A673 (cell line): ENCODE results near the gene PIK3R6. TPM values are rescaled to one million over a fixed set of nuclear protein-coding genes. Genes with fewer than 3 reads are reported as not detected.
A peak's percentile ranks its signal among the peaks of the same experiment; 100 is the strongest.

Experiments
- BruUV-seq: library from RNA; stranded (reverse); fragments of 400-500 nt; replicated peaks from 2 replicates; lab custom pipeline; 2021; lab: Mats Ljungman, UMichigan
- CTCF ChIA-PET: fragments of 300-600 bp; sonication (Branson Sonifier 250); formaldehyde crosslinking; loops from one replicate; lab custom pipeline; 2022; ENCODE audit warnings: antibody characterized with exemption; lab: Charles Lee
- POLR2A ChIA-PET: fragments of 300-600 bp; sonication (Branson Sonifier 250); formaldehyde crosslinking; loops from one replicate; lab custom pipeline; 2022; ENCODE audit warnings: antibody characterized with exemption; ENCODE audit not compliant: low non-redundant PET; lab: Charles Lee
- DNase-seq: peaks from one replicate; pipeline ENCODE4 v3.0.0-alpha.2; 2015; ENCODE audit warnings: low spot score
- H3K27ac ChIP-seq: fragments of 200-600 bp; sonication (generic); 2 replicates; pipeline ENCODE4 v1.5.1; 2016; ENCODE audit warnings: mixed run types, low read depth, mild to moderate bottlenecking, mixed read lengths, antibody characterized with exemption, low read length; ENCODE audit not compliant: poor library complexity, severe bottlenecking
- H3K27me3 ChIP-seq: fragments of 200-600 bp; sonication (generic); replicated peaks from 2 replicates; pipeline ENCODE4 v1.6.1; 2017; ENCODE audit warnings: mixed run types, low read depth, mild to moderate bottlenecking, mixed read lengths, antibody characterized with exemption, low read length; ENCODE audit not compliant: insufficient read depth, poor library complexity
- H3K36me3 ChIP-seq: fragments of 200-600 bp; sonication (generic); 2 replicates; pipeline ENCODE4 v1.6.1; 2016; ENCODE audit warnings: mixed run types, mild to moderate bottlenecking, mixed read lengths, antibody characterized with exemption, low read length; ENCODE audit not compliant: insufficient read depth, poor library complexity, severe bottlenecking
- H3K4me1 ChIP-seq: fragments of 200-600 bp; sonication (generic); 2 replicates; pipeline ENCODE4 v1.6.1; 2017; ENCODE audit warnings: mixed run types, mild to moderate bottlenecking, mixed read lengths, antibody characterized with exemption, low read length; ENCODE audit not compliant: insufficient read depth, poor library complexity, severe bottlenecking
- H3K4me3 ChIP-seq: fragments of 200-600 bp; sonication (generic); 2 replicates; pipeline ENCODE4 v1.5.1; 2016; ENCODE audit warnings: low read depth, mixed run types, mild to moderate bottlenecking, mixed read lengths, low read length; ENCODE audit not compliant: poor library complexity, severe bottlenecking
- H3K9me3 ChIP-seq: fragments of 200-600 bp; sonication (generic); 2 replicates; pipeline ENCODE4 v1.6.1; 2016; ENCODE audit warnings: mixed run types, low read depth, mild to moderate bottlenecking, mixed read lengths, antibody characterized with exemption, low read length; ENCODE audit not compliant: poor library complexity, severe bottlenecking
- EZH2 ChIP-seq: fragments of 200-600 bp; sonication (generic); IDR thresholded peaks from 2 replicates; pipeline ENCODE4 v1.6.1; 2017; ENCODE audit warnings: borderline replicate concordance, low read depth, mild to moderate bottlenecking, mixed read lengths, antibody characterized with exemption, low read length; ENCODE audit not compliant: poor library complexity, severe bottlenecking
- intact Hi-C: fragments of 100-400 bp; cut with micrococcal nuclease; formaldehyde crosslinking; loops from one replicate; pipeline ENCODE4 v1.10.0; 2022; ENCODE audit not compliant: unreplicated experiment
- total RNA-seq: library from RNA; stranded (reverse); gene quantifications from 2 replicates; pipeline ENCODE4 v1.2.3, GENCODE V29; 2021
- TF ChIP-seq, protein P1 (sequence below): fragments of 300-800, 200-600 bp; sonication (generic); conservative IDR thresholded peaks from 2 replicates; pipeline ENCODE4 v1.5.1; 2017; ENCODE audit warnings: low read depth, mild to moderate bottlenecking, antibody characterized with exemption, low read length, moderate library complexity, mixed read lengths

PIK3R6 gene
- total RNA-seq, 1 experiment from 2014 or later: not detected

DNA sequence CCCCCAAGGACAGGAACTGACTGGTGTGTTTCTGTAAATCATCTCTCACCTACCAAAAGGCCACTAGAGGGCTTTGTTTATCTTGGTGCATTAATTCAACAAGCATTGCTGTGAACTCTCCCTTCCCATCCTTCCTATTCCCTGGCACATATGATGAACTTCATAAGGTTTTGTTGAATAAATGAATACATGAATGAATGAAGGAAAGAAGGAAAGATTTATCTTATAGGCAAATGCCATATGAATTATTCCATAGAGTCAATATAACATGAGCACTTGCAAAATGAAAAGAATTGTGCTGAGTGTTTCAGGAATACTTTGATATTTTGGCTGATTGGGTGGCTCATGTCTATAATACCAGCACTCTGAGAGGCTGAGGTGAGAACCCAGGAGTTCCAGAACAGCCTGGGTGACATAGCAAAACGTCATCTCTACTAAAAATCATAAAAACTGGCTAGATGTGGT, 113.5 kb downstream of the PIK3R6 start:
- Histone ChIP-seq H3K27me3 (no peaks in the 10 kb centered on the region), H3K36me3 (no peaks in the 10 kb centered on the region), H3K9me3 (no peaks in the 10 kb centered on the region), H3K4me3 (no peak overlapping the region), H3K4me1 (no peaks in the 10 kb centered on the region), H3K27ac (no peak overlapping the region)
- intact Hi-C loops: loop anchor here (5.0 to 10.0 kb wide), 3 partner anchors 33 to 771 kb away; no protein-coding TSS in a partner anchor
- no TSS peak for BruUV-seq
- POLR2A ChIA-PET: no interaction called here
- CTCF ChIA-PET: no interaction called here
- peak; percentile 52 for DNase-seq
- TF ChIP-seq, protein P1, sequence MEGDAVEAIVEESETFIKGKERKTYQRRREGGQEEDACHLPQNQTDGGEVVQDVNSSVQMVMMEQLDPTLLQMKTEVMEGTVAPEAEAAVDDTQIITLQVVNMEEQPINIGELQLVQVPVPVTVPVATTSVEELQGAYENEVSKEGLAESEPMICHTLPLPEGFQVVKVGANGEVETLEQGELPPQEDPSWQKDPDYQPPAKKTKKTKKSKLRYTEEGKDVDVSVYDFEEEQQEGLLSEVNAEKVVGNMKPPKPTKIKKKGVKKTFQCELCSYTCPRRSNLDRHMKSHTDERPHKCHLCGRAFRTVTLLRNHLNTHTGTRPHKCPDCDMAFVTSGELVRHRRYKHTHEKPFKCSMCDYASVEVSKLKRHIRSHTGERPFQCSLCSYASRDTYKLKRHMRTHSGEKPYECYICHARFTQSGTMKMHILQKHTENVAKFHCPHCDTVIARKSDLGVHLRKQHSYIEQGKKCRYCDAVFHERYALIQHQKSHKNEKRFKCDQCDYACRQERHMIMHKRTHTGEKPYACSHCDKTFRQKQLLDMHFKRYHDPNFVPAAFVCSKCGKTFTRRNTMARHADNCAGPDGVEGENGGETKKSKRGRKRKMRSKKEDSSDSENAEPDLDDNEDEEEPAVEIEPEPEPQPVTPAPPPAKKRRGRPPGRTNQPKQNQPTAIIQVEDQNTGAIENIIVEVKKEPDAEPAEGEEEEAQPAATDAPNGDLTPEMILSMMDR: peak; percentile 57
- no peak for TF ChIP-seq EZH2

DNA sequence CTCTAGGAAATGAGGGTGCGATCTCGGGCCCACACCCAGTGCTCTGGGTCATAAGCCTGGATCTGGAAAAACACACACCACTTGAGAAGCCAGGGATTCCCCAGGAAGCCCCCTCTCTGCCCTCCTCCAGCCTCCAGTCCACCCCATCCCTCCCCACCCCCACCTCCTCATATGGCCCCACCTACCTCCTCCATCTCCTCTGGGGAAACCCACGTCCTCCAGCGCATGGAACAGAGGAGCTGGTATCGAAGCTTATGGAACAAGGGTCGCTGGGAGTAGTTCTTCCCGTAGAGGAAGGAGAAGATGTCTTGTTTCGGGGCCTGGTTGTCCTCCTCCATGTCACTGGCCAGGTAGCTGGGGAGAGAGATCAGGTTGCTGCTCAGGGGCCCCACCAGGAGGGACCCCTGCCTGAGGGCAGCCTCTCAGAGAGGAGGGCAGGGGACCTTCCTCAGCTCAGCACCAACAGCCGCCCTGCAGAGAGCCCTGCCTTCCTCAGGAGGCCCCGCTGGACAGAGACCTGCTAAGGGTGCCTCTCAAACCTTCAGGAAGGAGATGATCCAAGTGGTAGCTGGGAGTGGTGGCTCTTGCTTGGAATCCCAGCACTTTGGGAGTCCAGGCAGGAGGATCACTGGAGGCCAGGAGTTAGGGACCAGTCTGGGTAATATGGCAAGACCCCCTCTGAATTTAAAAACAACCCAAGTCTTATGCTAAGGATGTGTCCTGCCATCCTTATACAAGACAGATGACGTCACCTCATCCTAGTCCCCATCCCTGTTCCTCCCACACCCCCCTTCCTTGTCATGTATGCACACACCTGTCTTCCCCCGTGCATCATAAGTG, 114.1 kb downstream of the PIK3R6 start:
- POLR2A ChIA-PET: no interaction called here
- DNase-seq: no peak
- Histone ChIP-seq H3K4me3 (no peak overlapping the region), H3K27ac (no peak overlapping the region), H3K27me3 (no peaks in the 10 kb centered on the region), H3K36me3 (no peaks in the 10 kb centered on the region), H3K9me3 (no peaks in the 10 kb centered on the region), H3K4me1 (no peaks in the 10 kb centered on the region)
- no TSS peak for BruUV-seq
- intact Hi-C loops: loop anchor here (5.0 to 10.0 kb wide), 3 partner anchors 34 to 771 kb away; no protein-coding TSS in a partner anchor
- TF ChIP-seq, protein P1: no peak
- no peak for TF ChIP-seq EZH2
- CTCF ChIA-PET: interaction anchor here (1.1 kb wide), 1 partner anchor 142 kb away, joined by 3 read pairs; no protein-coding TSS in a partner anchor

Other genes starting within 250 kb of the PIK3R6 start
- gene MYH10, start 236.9 kb downstream of the PIK3R6 start, total RNA-seq: 129 and 167 TPM in 2 replicates
- 0.28 TPM in 1 of 2 replicates, not detected in the other for gene CCDC42, start 122.8 kb downstream of the PIK3R6 start, total RNA-seq
- gene SPDYE4, start 109.1 kb downstream of the PIK3R6 start, total RNA-seq: not detected in 2 replicates
- gene MFSD6L, start 68.3 kb downstream of the PIK3R6 start, total RNA-seq: not detected in 2 replicates
- gene PIK3R5, start 98.0 kb upstream of the PIK3R6 start, total RNA-seq: 0.09 and 0.24 TPM in 2 replicates
- 4.3 TPM in 2 replicates for gene NTN1, start 153.8 kb upstream of the PIK3R6 start, total RNA-seq